ENCODE measurements around the gene ENPP7.
A peak's percentile ranks its signal among the peaks of the same experiment; 100 is the strongest.

Gene ENPP7

DNA sequence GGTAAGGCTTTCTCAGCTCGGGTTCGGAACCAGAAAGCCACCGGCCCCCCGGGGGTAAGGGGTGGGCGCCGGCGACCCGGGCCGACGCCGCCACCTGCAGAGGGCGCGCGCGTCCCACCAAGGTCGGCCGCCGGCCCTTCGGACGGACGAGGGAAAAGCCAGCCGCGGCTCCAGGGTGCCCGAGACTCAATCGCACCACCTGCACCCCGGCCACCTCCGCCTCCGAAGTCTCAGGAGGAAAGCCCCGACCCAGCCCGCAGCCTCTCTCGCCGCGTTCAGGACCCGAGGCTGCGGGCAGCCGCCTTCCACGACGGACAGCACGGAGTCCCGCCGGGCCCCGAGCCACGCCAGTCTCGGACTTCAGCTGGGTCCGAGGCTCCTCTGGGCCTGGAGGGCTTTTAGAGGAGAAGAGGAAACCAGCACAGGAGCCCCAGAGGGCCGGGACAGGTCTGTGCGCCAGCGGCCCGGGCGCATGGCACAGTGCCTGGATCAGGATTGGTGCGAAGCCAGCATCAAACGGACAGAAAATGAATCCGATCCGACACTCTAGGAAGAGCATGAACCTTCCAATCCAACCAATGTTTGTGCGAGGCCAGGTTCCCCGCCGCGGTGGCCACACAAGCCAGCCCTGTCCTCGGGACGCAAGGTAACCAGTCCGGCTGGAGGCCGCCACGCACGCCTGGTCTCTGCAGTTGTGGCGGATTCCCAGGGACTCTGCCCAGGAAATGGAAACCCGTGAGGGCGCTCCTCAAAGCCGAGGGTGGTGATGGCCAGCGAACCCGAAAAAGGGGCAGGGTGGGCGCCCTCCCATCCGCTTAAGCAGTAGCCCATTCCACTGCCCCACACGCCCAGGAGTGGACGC lies 59.4 kb downstream of the ENPP7 start:
- peak in 12 of 56 donors; percentile 6 to 61 (median 24) for DNase-seq

DNA sequence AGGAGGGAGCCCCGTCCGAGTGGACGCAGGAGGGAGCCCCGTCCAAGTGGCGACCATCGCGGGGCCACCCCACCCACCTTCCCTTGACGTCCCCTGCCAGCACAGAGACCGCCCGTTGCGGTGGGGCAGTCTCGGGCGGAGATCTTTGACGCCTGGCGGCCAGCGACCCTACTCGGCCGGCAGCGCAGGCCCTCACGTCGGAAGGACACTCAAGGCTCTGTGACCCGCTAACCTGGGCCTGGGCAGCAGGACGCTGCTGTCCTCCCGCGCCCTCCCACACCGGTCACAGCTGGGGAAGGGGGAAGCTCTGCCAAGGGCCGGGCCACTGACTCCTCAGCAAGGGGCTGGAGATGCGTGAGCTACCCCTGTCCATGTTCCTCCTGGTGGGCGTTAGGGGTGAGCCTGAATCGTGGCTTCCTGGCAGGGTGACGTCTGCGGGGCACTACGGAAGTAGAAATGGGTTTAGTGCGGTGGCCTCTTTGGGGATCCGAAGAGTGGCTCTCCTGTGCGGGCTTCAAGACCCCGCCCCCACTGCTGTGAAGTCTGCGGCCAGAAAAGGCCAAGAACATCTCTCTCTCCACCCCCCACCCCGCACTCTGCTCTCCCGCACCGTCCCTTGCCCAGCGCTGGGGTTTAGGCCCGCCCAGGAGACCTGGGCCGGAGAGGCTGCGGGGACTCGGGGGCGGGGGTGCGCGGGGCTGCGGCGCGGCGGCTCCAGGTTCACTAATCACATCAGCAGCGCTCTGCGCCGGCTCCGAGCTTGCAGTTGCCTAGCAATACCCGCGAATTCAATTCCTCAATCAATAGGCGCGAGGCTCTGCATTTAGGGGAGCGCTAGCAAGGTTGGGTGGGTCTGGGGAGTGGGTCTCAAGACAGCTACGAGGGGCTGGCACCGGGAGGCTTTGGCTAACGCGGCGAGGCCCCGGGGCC lies 60.3 kb downstream of the ENPP7 start:
- no peak for DNase-seq

GRCh38 chr17:79791735-79792161 lies 61.0 kb downstream of the ENPP7 start:
- DNase-seq, result no peak
